RWPE1 (cell line): ENCODE data around the gene BMPER.

Experiments
- CTCF ChIA-PET: fragments of 350-600 bp; sonication (Branson Sonifier 250); formaldehyde crosslinking; extraction: SDS; loops from one replicate; lab custom pipeline; 2021; lab: Yijun Ruan, JAX
- POLR2A ChIA-PET: fragments of 400-600 bp; formaldehyde crosslinking; extraction: SDS; loops from one replicate; lab custom pipeline; 2020; ENCODE audit warnings: antibody characterized with exemption; ENCODE audit not compliant: low non-redundant PET; lab: Yijun Ruan, JAX
- DNase-seq: peaks from one replicate; pipeline ENCODE4 v3.0.0; 2012; ENCODE audit warnings: low spot score
- H3K27ac ChIP-seq: fragments of 450-650 bp; 2 replicates; pipeline ENCODE4 v1.5.1; 2017
- CTCF ChIP-seq: fragments of 450-650 bp; conservative IDR thresholded peaks from 2 replicates; pipeline ENCODE4 v1.5.1; 2017; ENCODE audit warnings: low read depth, mild to moderate bottlenecking

The BMPER gene

DNA sequence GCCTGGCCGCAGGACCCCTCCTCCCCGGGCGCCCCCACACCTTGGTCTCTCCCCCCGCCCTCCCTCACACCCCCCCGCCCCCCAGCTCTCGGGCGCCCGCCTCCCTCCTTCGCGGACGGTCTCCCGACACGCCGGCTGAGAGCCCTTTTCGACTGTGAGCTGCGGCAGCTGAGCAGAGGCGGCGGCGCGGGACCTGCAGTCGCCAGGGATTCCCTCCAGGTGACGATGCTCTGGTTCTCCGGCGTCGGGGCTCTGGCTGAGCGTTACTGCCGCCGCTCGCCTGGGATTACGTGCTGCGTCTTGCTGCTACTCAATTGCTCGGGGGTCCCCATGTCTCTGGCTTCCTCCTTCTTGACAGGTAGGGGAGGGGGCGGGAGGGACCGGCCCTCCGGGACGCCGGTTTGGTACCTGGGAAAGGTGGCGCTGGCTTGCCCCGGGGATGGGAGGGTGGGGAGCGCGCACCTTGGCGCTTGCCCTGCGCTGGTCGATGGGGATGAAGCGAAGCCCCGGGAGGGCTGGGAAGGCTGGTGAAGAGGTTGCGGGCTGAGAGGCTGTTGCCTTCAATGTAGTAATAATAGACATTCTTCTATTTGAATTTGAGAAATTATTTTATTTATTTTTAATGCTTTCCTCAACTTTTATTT is at the start of gene BMPER:
Gene BMPER (plus strand): TSS at position 151 of the 644 bp plus-strand sequence. CDS start 75 bp downstream, at position 226.
- no peak within 1 kb of the TSS for H3K27ac ChIP-seq
- peak; percentile 18 for DNase-seq
- CTCF ChIA-PET = interaction anchor here (0.6 to 2.2 kb wide), 5 partner anchors 10 to 155 kb away, joined by 3 to 13 read pairs (median 4); no protein-coding TSS in a partner anchor
- POLR2A ChIA-PET = interaction anchor here (0.7 kb wide), 1 partner anchor 385 kb away, joined by 3 read pairs; no protein-coding TSS in a partner anchor
- no peak for TF ChIP-seq CTCF

DNA sequence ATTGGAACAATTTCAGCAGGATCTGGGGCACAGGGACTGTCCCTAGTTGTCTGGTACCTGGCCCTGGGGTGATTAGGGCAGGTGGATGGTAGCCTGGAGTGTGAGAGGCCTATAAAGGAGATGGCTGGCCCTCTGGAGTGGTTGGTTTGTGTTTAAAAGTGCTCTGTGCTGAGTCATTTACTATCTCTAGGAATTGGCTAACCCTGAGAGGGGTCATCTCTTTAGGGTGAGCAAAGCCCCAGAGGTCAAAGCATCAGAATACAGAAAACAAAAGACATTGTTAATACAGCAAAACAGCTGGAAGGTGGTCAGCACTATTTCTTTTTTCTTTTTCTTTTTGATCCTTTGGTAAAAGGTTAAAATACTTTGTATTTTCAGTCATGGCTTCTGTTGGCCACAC is 43.4 kb upstream of the BMPER start:
- H3K27ac ChIP-seq = no peak overlapping the region
- CTCF ChIA-PET = interaction anchor here (1.2 kb wide), 1 partner anchor 103 kb away, joined by 4 read pairs; no protein-coding TSS in a partner anchor
- TF ChIP-seq CTCF = no peak
- no peak for DNase-seq
- POLR2A ChIA-PET = no interaction called here

GRCh38 chr7:33862946-33863814 is 42.2 kb upstream of the BMPER start:
- no peak overlapping the region for H3K27ac ChIP-seq
- no peak for DNase-seq
- TF ChIP-seq CTCF = no peak
- CTCF ChIA-PET = no interaction called here
- POLR2A ChIA-PET = no interaction called here

DNA sequence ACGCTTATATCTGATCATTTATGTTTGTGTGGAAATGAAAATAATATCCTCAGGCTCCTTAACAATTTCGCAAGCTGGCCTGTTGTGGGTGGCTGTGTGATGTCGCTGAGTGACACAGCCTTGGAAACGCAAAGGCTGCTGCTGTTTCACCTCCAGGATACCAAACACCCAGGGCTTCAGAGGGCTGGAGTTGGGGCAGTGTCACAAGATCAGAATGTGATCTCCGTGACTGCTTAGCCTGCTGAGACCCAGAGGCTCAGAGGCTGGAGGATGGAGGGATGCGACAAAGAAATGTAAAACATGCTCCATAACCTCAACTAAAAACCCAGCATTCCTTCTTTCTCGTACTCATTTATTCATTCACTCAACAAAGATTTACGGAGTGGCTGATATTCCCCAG is 37.2 kb upstream of the BMPER start:
- no peak for DNase-seq

GRCh38 chr7:33869176-33869575 is 36.2 kb upstream of the BMPER start:
- TF ChIP-seq CTCF = no peak
- ChIA-PET POLR2A (no interaction called here), CTCF (no interaction called here)
- H3K27ac ChIP-seq = no peak overlapping the region
- no peak for DNase-seq

More for the DNA sequence above, 37.2 kb upstream of the BMPER start:
- no peak for TF ChIP-seq CTCF
- no peak overlapping the region for H3K27ac ChIP-seq
- POLR2A ChIA-PET = no interaction called here
- CTCF ChIA-PET = no interaction called here

DNA sequence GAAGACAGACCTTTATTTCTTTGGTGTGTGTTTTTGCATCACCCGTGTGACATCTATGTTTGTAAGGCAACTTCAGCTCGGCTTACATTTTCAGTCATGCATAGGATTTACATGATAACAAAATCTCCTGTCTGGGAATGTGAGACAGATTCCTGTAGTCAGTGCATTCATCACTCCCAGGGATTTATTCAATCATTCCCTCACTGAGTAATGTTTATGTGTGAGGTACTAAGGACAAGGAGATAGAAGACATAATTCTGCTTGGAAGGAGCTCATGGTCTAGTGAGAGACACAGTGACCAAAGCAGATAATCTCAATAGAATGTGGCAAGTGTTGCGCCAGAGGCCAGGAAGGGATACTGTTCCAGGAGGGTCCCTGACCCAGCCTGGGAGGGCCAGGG is 35.2 kb upstream of the BMPER start:
- TF ChIP-seq CTCF = no peak
- H3K27ac ChIP-seq = no peak overlapping the region
- POLR2A ChIA-PET = no interaction called here
- CTCF ChIA-PET = interaction anchor here (1.3 kb wide), 1 partner anchor 26 kb away, joined by 4 read pairs; no protein-coding TSS in a partner anchor
- no peak for DNase-seq
